Measurements from ENCODE around the gene APOB.

- TF ChIP-seq EP300 (IDR thresholded peaks at IDR 0.05) (no peak), BHLHE40 (IDR thresholded peaks at IDR 0.05; ENCODE audit: low read depth, low read length) (no peak), POLR2A (IDR thresholded peaks at IDR 0.05; ENCODE audit: low read length) (no peak), RFX5 (IDR thresholded peaks at IDR 0.05) (no peak), NFE2L2 (conservative IDR thresholded peaks at IDR 0.05; ENCODE audit: low read length) (no peak)
- TF ChIP-seq, protein P1, sequence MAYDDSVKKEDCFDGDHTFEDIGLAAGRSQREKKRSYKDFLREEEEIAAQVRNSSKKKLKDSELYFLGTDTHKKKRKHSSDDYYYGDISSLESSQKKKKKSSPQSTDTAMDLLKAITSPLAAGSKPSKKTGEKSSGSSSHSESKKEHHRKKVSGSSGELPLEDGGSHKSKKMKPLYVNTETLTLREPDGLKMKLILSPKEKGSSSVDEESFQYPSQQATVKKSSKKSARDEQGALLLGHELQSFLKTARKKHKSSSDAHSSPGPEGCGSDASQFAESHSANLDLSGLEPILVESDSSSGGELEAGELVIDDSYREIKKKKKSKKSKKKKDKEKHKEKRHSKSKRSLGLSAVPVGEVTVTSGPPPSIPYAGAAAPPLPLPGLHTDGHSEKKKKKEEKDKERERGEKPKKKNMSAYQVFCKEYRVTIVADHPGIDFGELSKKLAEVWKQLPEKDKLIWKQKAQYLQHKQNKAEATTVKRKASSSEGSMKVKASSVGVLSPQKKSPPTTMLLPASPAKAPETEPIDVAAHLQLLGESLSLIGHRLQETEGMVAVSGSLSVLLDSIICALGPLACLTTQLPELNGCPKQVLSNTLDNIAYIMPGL (CRISPR knock-in tag; IDR thresholded peaks at IDR 0.05; ENCODE audit: borderline replicate concordance) = no peak
- TF ChIP-seq, protein P2, sequence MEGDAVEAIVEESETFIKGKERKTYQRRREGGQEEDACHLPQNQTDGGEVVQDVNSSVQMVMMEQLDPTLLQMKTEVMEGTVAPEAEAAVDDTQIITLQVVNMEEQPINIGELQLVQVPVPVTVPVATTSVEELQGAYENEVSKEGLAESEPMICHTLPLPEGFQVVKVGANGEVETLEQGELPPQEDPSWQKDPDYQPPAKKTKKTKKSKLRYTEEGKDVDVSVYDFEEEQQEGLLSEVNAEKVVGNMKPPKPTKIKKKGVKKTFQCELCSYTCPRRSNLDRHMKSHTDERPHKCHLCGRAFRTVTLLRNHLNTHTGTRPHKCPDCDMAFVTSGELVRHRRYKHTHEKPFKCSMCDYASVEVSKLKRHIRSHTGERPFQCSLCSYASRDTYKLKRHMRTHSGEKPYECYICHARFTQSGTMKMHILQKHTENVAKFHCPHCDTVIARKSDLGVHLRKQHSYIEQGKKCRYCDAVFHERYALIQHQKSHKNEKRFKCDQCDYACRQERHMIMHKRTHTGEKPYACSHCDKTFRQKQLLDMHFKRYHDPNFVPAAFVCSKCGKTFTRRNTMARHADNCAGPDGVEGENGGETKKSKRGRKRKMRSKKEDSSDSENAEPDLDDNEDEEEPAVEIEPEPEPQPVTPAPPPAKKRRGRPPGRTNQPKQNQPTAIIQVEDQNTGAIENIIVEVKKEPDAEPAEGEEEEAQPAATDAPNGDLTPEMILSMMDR (IDR thresholded peaks at IDR 0.05) = no peak
Measured at GRCh38 chr2:20988905-20989304, 55.0 kb downstream of the APOB start.

Data from A549 (cell line).